Measurements from ENCODE around the gene HES5.

HES5 gene

GRCh38 chr1:2514863-2515762, 14.9 kb downstream of the HES5 start:
- no peak for DNase-seq (ENCODE audit: low spot score)

GRCh38 chr1:2513939-2514652, 16.0 kb downstream of the HES5 start:
- no peak for DNase-seq (ENCODE audit: low spot score)

- no peak for DNase-seq (ENCODE audit: low spot score)
Observed at GRCh38 chr1:2512862-2513421, 17.1 kb downstream of the HES5 start.

GRCh38 chr1:2510366-2511155, 19.5 kb downstream of the HES5 start:
- DNase-seq (ENCODE audit: low spot score), result no peak

GRCh38 chr1:2509589-2509988, 20.5 kb downstream of the HES5 start:
- DNase-seq (ENCODE audit: low spot score), result no peak

GRCh38 chr1:2508751-2509150, 21.3 kb downstream of the HES5 start:
- DNase-seq (ENCODE audit: low spot score), result no peak

- no peak for DNase-seq (ENCODE audit: low spot score)
Observed at GRCh38 chr1:2508180-2508579, 21.9 kb downstream of the HES5 start.

GRCh38 chr1:2507744-2508155, 22.3 kb downstream of the HES5 start:
- DNase-seq (ENCODE audit: low spot score), result no peak

GRCh38 chr1:2506901-2507565, 23.0 kb downstream of the HES5 start:
- no peak for DNase-seq (ENCODE audit: low spot score)

GRCh38 chr1:2506007-2506860, 23.8 kb downstream of the HES5 start:
- no peak for DNase-seq (ENCODE audit: low spot score)

- DNase-seq (ENCODE audit: low spot score), result no peak
Observed at GRCh38 chr1:2505461-2505994, 24.5 kb downstream of the HES5 start.

GRCh38 chr1:2504949-2505272, 25.2 kb downstream of the HES5 start:
- no peak for DNase-seq (ENCODE audit: low spot score)

- no peak for DNase-seq (ENCODE audit: low spot score)
Observed at GRCh38 chr1:2504225-2504948, 25.7 kb downstream of the HES5 start.

- no peak for DNase-seq (ENCODE audit: low spot score)
Observed at GRCh38 chr1:2503554-2504224, 26.4 kb downstream of the HES5 start.

- no peak for DNase-seq (ENCODE audit: low spot score)
Observed at GRCh38 chr1:2502661-2503553, 27.2 kb downstream of the HES5 start.

GRCh38 chr1:2502210-2502609, 27.9 kb downstream of the HES5 start:
- no peak for DNase-seq (ENCODE audit: low spot score)

GRCh38 chr1:2501820-2502119, 28.3 kb downstream of the HES5 start:
- DNase-seq (ENCODE audit: low spot score), result no peak

- no peak for DNase-seq (ENCODE audit: low spot score)
Observed at GRCh38 chr1:2501041-2501819, 28.8 kb downstream of the HES5 start.
